ENCODE measurements around the gene DRGX.

Gene DRGX

DNA sequence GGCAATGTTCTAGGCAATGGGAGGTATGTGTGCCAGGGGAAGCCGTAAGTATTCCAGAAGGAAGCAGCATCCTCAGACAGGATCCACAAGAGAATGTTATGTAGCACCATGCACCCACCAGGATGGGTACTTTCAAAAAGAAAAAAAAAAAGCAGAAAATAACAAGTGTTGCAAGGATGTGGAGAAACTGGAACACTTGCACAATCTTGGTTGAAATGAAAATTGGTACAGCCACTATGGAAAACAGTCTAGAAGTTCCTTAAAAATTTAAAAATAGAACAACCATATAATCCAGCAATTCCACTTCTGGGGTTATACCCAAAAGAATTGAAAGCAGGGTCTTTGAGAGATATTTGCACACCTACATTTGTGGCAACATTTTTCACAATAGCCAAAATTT, 76.7 kb downstream of the DRGX start:
- DNase-seq (ENCODE audit: low read depth, low spot score), result no peak

DNA sequence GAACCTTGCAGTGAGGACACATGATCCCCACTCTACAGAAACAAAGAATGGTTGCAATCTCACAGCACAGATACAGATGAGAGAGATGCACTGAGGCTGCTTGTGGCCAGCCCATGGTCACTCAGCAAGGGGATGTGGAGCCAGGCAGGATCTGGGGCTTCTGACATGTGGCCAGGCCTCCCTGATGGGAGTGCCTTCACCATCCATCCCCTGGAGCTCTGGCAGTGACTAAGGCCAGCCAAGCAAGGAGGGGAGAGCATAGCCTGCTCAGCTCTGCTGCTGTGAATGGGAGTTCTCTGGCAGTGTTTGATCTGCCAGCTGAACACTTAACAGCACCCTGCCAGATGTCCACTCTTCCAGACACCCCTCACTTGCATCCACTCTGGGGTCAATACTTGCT, 77.1 kb downstream of the DRGX start:
- DNase-seq (ENCODE audit: low read depth, low spot score), result no peak

DNA sequence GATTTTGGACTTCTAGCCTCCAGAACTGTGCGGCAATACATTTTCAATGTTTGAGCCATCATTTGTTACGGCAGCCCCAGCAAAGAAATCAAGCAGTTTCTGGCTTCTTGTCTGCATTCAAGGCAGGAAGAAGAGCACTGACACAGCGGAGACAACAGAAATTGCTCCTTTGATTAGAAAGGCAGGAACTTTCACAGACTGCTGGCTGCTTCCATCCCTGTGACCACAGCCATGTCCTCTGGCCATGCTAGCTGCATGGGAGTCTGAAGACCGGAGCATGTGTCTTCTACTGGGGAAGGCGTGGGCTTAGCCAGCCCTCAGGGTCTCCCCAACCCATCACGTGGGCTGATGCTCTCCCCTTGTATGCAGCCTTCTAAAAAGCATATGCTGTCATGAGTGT, 77.9 kb downstream of the DRGX start:
- no peak for DNase-seq (ENCODE audit: low read depth, low spot score)

DNA sequence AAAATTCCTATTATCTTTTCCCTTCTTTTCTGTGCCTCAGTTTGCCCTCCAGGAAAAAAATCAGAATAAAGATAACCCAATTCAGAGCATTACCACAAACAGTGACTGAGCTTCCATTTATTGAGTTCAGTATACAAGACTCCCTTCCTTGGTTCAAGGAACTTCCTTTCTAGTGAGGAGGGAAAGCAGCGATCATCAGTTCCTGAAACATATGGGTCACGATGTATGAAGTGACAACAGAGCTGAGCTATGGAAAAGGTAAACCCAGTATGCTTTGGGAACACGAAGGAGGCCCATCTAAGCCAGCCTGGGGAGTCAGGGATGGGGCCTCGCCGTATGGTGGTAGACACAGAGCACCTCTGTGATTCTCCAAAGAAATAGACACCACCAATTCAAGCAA, 81.1 kb downstream of the DRGX start:
- DNase-seq (ENCODE audit: low read depth, low spot score), result no peak
